Measurements from ENCODE around the gene DHX40. TPM values are rescaled to one million over a fixed set of nuclear protein-coding genes. Genes with fewer than 3 reads are reported as not detected.
A peak's percentile ranks its signal among the peaks of the same experiment; 100 is the strongest.
"Not testable (repeated sequence)": the region's sequence is repeated elsewhere in the genome, so short reads cannot be mapped to it uniquely, and the experiment has no call there.

DHX40 gene
- total and polyA plus RNA-seq, 2 donors (not counting 1 experiment from before 2014, with no cell fraction given), result 41.9 to 58.6 TPM

DNA sequence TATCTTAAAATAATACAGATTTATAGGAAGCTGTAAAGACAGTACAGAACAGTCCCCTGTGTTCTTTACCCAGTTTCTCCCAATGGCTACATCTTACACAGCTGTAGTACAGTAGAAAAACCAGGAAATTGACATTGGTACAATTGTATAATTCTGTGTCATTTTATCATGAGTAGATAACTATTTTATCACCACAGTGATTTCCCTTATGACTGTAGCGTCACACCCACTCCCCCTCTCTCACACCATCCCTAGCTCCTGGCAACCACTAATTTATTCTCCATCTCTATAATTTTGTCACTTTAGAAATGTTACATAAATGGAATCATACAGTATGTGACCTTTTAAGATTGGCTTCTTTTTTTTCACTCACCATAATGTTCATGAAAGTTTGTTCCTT lies 85.2 kb downstream of the DHX40 start:
- no peaks in the 10 kb centered on the region for H3K27me3 ChIP-seq (ENCODE audit: control insufficient read depth, insufficient read depth, low read length)
- no peak overlapping the region for H3K4me2 ChIP-seq (ENCODE audit: extremely low read depth, insufficient read depth, low read length)
- no peak for TF ChIP-seq CTCF (conservative IDR thresholded peaks at IDR 0.05 in 1 of 2, IDR thresholded peaks at IDR 0.05 in 1 of 2; ENCODE audit: low read depth in 1 of 2, low read length in 2 of 2)
- TF ChIP-seq EZH2 (IDR thresholded peaks at IDR 0.05; ENCODE audit: low read length, missing control alignments), result no peak
- no peaks in the 10 kb centered on the region for H4K20me1 ChIP-seq (ENCODE audit: control insufficient read depth, extremely low read depth, insufficient read depth, low read length)
- H3K9me3 ChIP-seq (ENCODE audit: control insufficient read depth, insufficient read depth, low read depth, low read length), result no peaks in the 10 kb centered on the region
- H3K27ac ChIP-seq (ENCODE audit: insufficient read depth, low read length), result no peak overlapping the region
- peaks cover 3% of the 10 kb centered on the region for H3K4me1 ChIP-seq (ENCODE audit: control insufficient read depth, extremely low read depth, insufficient read depth, low read length)
- H3K36me3 ChIP-seq (ENCODE audit: control insufficient read depth, insufficient read depth, low read length), result peaks cover 19% of the 10 kb centered on the region
- no peak for DNase-seq (ENCODE audit: low read depth in 2 of 2)
- peaks cover 74% of the 10 kb centered on the region for H3K79me2 ChIP-seq (ENCODE audit: control insufficient read depth, insufficient read depth, low read length)
- no peak overlapping the region for H2AFZ ChIP-seq (ENCODE audit: low read length)
- no peak overlapping the region for H3K4me3 ChIP-seq (replicated peaks in 1 of 4; ENCODE audit: control extremely low read depth in 1 of 4, insufficient read depth in 1 of 4, low read depth in 3 of 4, low read length in 4 of 4)
- no peak overlapping the region for H3K9ac ChIP-seq (ENCODE audit: insufficient read depth, low read length)

GRCh38 chr17:59651346-59651745 lies 85.9 kb downstream of the DHX40 start:
- no peak for TF ChIP-seq CTCF (conservative IDR thresholded peaks at IDR 0.05 in 1 of 2, IDR thresholded peaks at IDR 0.05 in 1 of 2; ENCODE audit: low read depth in 1 of 2, low read length in 2 of 2)
- no peak for TF ChIP-seq EZH2 (IDR thresholded peaks at IDR 0.05; ENCODE audit: low read length, missing control alignments)
- peaks cover 68% of the 10 kb centered on the region for H3K79me2 ChIP-seq (ENCODE audit: control insufficient read depth, insufficient read depth, low read length)
- no peaks in the 10 kb centered on the region for H3K9me3 ChIP-seq (ENCODE audit: control insufficient read depth, insufficient read depth, low read depth, low read length)
- H3K27me3 ChIP-seq (ENCODE audit: control insufficient read depth, insufficient read depth, low read length), result no peaks in the 10 kb centered on the region
- no peak overlapping the region for H2AFZ ChIP-seq (ENCODE audit: low read length)
- no peak overlapping the region for H3K9ac ChIP-seq (ENCODE audit: insufficient read depth, low read length)
- H3K27ac ChIP-seq (ENCODE audit: insufficient read depth, low read length), result no peak overlapping the region
- H3K4me3 ChIP-seq (replicated peaks in 1 of 4; ENCODE audit: control extremely low read depth in 1 of 4, insufficient read depth in 1 of 4, low read depth in 3 of 4, low read length in 4 of 4), result no peak overlapping the region
- DNase-seq (ENCODE audit: low read depth in 2 of 2), result peak in 1 of 2 donors; percentile 70
- H4K20me1 ChIP-seq (ENCODE audit: control insufficient read depth, extremely low read depth, insufficient read depth, low read length), result no peaks in the 10 kb centered on the region
- H3K4me1 ChIP-seq (ENCODE audit: control insufficient read depth, extremely low read depth, insufficient read depth, low read length), result peaks cover 3% of the 10 kb centered on the region
- H3K36me3 ChIP-seq (ENCODE audit: control insufficient read depth, insufficient read depth, low read length), result peaks cover 19% of the 10 kb centered on the region
- no peak overlapping the region for H3K4me2 ChIP-seq (ENCODE audit: extremely low read depth, insufficient read depth, low read length)

- Histone ChIP-seq H3K27ac (ENCODE audit: insufficient read depth, low read length) (no peak overlapping the region), H3K9me3 (ENCODE audit: control insufficient read depth, insufficient read depth, low read depth, low read length) (no peaks in the 10 kb centered on the region), H3K27me3 (ENCODE audit: control insufficient read depth, insufficient read depth, low read length) (no peaks in the 10 kb centered on the region), H3K79me2 (ENCODE audit: control insufficient read depth, insufficient read depth, low read length) (peaks cover 62% of the 10 kb centered on the region), H3K9ac (ENCODE audit: insufficient read depth, low read length) (no peak overlapping the region), H4K20me1 (ENCODE audit: control insufficient read depth, extremely low read depth, insufficient read depth, low read length) (no peaks in the 10 kb centered on the region), H3K4me3 (replicated peaks in 1 of 4; ENCODE audit: control extremely low read depth in 1 of 4, insufficient read depth in 1 of 4, low read depth in 3 of 4, low read length in 4 of 4) (no peak overlapping the region), H3K36me3 (ENCODE audit: control insufficient read depth, insufficient read depth, low read length) (peaks cover 20% of the 10 kb centered on the region), H2AFZ (ENCODE audit: low read length) (no peak overlapping the region), H3K4me2 (ENCODE audit: extremely low read depth, insufficient read depth, low read length) (no peak overlapping the region), H3K4me1 (ENCODE audit: control insufficient read depth, extremely low read depth, insufficient read depth, low read length) (peaks cover 4% of the 10 kb centered on the region)
- TF ChIP-seq EZH2 (IDR thresholded peaks at IDR 0.05; ENCODE audit: low read length, missing control alignments) (no peak), CTCF (conservative IDR thresholded peaks at IDR 0.05 in 1 of 2, IDR thresholded peaks at IDR 0.05 in 1 of 2; ENCODE audit: low read depth in 1 of 2, low read length in 2 of 2) (no peak)
- peak; percentile 79 to 83 for DNase-seq (ENCODE audit: low read depth in 2 of 2)
Observed at GRCh38 chr17:59652119-59652518, 86.7 kb downstream of the DHX40 start.

- not testable (repeated sequence) for H3K27ac ChIP-seq (ENCODE audit: insufficient read depth, low read length)
Observed at GRCh38 chr17:59656624-59657023, 91.2 kb downstream of the DHX40 start.

More at GRCh38 chr17:59656624-59657023, 91.2 kb downstream of the DHX40 start:
- Histone ChIP-seq H3K79me2 (ENCODE audit: control insufficient read depth, insufficient read depth, low read length) (peaks cover 56% of the 10 kb centered on the region), H3K36me3 (ENCODE audit: control insufficient read depth, insufficient read depth, low read length) (peaks cover 22% of the 10 kb centered on the region)
- H3K9ac ChIP-seq (ENCODE audit: insufficient read depth, low read length); H2AFZ ChIP-seq (ENCODE audit: low read length); H4K20me1 ChIP-seq (ENCODE audit: control insufficient read depth, extremely low read depth, insufficient read depth, low read length); H3K27me3 ChIP-seq (ENCODE audit: control insufficient read depth, insufficient read depth, low read length); H3K4me3 ChIP-seq (replicated peaks in 1 of 4; ENCODE audit: control extremely low read depth in 1 of 4, insufficient read depth in 1 of 4, low read depth in 3 of 4, low read length in 4 of 4); H3K9me3 ChIP-seq (ENCODE audit: control insufficient read depth, insufficient read depth, low read depth, low read length); H3K4me2 ChIP-seq (ENCODE audit: extremely low read depth, insufficient read depth, low read length); H3K4me1 ChIP-seq (ENCODE audit: control insufficient read depth, extremely low read depth, insufficient read depth, low read length): not testable (repeated sequence)
- DNase-seq (ENCODE audit: low read depth in 2 of 2), result peak; percentile 62 to 93
